Posterior cingulate gyrus (tissue), 11 donors: Measurements from ENCODE around the gene TRPT1.
"Not testable (repeated sequence)": the region's sequence is repeated elsewhere in the genome, so short reads cannot be mapped to it uniquely, and the experiment has no call there.

Experiments used
- DNase-seq, 10 donors: peaks; one replicate each; pipeline versions ENCODE4 v3.0.0 to v3.0.0-alpha.2; 2020 to 2021; ENCODE audit warnings: mixed read lengths in 3 of 10
- intact Hi-C: fragments of 100-400 bp; cut with DNase I; formaldehyde crosslinking; loops from one replicate; pipeline ENCODE4 v1.15.1; 2023

The TRPT1 gene

DNA sequence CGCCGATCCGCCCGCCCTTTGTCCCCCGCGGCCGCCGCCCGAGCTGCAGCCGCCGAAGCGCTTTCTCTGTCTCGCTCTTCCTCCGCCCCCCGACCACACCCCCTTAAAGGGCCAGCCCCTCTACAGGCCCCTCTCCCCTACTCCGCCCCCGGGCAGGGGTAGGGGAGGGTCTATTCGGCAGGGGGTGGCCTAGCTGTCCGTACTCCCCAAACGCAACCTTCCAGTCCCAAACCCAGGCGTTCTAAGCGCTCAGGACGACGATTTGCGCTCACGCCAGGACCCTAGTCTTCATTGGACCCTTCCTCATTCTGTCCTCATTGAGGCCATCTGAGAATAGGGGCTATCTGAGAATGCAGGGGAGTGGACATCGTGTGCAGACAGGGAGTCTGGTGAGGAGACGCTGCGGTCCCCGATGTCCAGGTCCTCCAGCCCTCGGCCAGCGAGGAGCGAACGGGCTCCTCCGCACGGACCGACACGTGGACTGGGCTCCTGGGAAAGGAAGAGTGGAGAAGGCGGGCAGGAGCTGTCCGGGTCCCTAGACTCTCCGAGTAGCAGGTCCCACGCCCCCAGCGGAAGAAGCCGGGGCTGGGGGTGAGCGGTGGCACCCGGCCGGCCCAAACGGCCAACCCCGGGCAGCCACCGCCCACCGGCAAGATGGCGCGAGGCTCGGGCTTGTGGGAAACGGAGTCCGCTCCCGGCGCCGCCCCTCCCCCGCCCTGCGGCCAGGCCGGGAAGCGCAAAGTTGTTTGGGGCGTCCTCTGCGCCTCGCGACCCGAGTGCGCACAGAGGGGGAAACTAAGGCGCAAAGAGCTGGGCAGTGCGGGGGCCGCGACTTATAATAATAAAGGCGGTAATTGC is 21.1 kb upstream of the TRPT1 start, which contains the start of gene PPP1R14B:
PPP1R14B (minus strand) TSS at position 73 of the 858 bp plus-strand sequence. CDS start 270 bp downstream, outside the sequence.
- intact Hi-C loops = no loop called here

DNA sequence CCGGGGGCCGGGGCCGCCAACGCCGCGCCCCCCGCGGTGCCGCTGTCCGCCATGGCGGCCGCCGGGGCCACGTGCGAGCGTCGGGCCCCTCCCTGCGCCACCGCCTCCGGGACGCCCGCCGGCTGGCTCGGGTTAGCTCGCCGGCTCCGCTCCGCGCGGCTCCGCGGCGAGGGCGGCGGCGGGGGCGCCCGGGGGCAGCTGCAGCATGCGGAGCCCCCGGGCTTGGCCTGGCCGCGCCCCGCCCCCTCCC is 20.6 kb upstream of the TRPT1 start:
- DNase-seq, intact Hi-C loops: not testable (repeated sequence)

More for the DNA sequence above, 21.1 kb upstream of the TRPT1 start, which contains the start of gene PPP1R14B:
- DNase-seq = peak; percentile 79 to 97 (median 88)

DNA sequence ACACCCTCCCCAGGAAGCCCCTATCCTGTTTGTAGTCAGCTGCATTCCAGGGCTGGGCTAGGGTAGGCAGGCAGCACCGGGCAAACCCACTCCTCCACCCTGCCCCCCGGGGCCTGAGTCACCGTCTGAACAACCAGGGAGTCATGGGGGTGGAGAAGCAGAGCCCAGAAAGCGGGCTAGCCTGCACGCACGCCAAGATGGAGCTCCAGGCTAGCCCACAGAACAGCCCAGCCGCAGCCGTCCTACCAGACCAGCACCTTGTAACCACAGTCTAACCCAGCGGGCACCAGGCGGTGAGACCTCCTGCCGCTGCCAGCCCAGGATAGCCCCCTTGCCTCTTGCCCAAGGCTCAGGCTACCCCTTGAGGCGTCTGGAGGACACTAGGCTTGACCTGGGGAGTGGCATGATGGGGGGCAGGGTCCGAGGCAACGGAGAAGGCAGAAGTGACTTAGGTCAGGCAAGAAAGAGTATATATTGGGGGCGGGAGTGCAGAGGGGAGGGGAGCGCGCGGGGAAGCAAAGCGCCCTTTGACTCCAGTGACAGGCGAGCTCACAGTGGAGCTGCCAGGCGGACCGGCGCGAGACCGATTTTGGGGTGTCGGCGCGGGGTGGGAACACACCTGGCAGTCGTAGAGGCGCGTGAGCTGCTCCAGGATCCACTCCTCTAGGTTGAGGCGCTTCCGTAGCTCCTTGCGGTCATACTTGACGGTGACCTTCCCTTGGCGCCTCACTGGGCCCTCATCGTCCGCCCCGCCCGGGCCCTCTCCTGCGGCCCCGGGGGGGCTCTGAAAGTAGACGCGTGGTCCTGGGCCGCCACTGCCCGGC is 20.0 kb upstream of the TRPT1 start:
- intact Hi-C loops = no loop called here
- peak in 2 of 10 donors; percentile 57 to 80 for DNase-seq

DNA sequence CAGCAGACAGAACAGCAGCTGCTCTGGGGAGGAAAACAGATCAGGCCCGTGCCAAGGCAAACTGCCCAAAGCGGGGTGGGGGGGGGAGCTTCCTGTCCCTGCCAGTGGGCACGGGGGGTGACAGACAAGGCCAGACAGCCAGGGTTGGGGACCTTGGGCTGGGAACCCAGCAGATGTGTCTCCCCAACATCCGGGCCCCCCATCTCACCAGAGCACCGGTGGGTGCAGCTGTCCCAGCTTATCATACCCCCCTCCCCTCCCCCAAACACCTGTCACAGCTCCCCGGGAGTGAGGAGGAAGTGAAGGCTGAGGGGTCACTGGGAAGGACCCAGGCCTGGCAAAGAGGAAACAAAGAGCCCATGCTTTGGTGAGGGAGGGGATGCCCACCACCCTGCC is 19.4 kb upstream of the TRPT1 start:
- intact Hi-C loops = no loop called here
- DNase-seq = peak in 3 of 10 donors; percentile 49 to 81 (median 52)

DNA sequence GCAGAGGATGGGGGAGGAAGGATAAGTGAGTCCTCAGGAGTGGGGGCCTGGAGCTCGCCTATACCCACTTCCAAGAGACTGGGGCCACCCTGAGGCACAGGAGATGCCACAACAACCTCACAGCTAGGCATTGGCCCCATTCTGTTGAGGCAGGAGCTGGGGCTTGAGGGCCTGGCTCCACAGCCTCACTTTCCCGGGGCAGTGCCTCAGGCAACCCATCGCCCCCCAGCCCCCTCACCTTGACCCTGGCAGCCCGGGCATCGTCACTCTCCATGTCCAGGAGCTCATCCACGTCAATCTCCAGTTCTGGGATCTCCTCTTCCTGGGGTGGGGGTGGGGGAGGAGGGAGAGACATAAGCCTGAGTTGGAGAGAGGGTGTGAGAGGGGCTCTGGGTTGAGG is 19.0 kb upstream of the TRPT1 start:
- intact Hi-C loops = no loop called here
- no peak for DNase-seq

DNA sequence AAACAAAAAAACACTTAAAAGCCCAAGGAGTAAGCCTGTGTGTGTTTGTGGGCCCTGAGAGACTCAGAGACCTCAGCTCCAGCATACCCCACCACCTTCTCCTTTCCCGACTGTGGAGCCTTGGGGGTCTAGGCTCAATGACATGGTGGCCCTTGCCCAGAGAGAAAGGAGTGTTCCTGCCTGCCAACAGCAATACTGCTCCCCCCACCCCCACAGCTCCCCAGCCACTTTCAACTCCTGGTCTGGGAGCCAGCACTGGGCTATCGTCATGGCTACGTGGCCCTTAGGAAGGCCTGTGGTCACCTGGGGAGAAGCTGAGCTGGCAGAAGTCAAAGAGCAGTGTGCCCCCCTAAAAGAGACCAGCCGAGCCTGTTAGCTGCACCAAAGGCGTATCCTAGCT is 18.1 kb upstream of the TRPT1 start:
- DNase-seq = no peak
- intact Hi-C loops = no loop called here

DNA sequence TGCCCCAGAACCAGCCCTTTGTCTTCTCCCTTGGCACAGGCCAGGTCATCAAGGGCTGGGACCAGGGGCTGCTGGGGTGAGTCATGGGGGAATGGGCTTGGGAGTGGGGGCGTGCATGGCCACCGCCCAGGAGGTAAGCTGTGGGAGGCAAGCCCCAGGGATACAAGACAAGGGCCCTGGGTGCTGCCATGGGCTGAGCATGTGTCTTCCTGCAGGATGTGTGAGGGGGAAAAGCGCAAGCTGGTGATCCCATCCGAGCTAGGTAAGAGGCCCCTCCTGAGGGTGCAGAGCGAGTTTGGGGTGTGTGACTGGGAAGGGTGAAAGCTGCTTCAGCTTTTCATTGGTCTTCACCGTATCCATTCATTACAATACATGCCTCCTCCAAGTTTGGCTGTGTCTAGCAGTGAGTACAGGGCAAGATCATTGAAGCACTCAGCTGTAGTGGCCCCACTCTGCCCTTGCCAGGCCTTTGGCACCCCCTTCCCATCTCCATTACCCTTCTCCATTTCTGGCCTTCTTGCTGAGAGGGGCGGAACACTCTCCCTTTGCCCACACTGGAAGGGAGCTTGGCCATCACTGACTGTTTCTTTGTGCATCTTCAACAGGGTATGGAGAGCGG is 17.4 kb upstream of the TRPT1 start:
- no peak for DNase-seq
- intact Hi-C loops = no loop called here

DNA sequence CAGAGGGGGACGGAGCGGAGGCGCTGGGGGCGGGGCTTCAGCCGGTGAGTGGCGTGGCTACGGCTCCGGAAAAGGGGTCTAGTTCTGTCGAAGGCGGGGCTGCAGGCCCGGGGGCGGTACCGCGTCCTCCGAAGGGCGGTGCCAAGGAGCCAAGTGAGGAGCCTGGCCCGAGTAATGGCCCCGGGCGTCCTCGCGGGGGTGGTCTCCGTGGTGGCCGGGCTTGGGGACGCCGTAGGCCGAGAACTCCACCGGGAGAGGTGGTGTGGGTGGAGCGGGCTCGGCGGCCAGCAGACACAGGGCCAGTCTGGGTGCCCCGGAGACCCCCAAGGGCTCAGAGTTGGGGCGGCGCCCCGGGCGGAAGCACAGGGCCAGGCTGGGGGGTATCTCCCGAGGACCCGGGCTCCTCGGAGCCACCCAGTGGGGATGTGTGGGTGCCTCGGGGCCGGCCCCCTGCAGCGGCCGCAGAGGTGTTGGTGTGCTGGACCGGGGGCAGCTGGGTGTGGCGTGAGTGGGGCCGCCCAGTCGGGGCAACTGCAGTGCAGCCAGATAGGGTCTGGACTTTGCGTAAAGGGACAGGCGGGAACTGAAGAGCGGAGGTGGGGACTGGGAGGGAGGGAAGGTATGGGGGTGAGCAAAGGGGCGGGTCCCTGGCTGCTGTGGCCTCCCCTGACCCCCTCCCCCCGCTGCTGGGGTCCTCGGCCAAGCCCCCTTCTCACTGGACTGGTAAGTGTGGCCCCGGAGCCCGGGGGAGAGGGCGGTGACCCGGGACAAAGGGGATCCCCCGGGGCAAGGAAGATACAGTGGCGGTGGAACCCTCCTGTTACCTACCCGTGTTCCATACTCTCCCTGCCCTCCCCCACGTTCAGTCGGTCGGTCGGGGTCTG is 15.7 kb upstream of the TRPT1 start:
- DNase-seq = peak in 5 of 10 donors; percentile 89 to 100 (median 100)
- intact Hi-C loops = no loop called here

DNA sequence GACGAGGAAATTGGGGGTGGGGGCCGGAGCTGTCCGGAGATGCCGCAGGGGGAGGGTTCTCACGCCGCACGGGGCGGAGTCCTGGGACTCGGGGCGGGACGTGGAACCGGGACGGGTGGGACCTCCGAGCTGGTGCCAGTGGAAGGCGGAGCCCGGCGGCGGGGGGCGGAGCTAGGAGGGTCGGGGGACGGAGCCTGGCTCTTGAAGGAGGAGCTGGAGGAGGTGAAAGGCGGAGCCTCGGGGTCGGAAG is 15.2 kb upstream of the TRPT1 start:
- peak in 6 of 10 donors; percentile 99 to 100 (median 100) for DNase-seq
- intact Hi-C loops = no loop called here

DNA sequence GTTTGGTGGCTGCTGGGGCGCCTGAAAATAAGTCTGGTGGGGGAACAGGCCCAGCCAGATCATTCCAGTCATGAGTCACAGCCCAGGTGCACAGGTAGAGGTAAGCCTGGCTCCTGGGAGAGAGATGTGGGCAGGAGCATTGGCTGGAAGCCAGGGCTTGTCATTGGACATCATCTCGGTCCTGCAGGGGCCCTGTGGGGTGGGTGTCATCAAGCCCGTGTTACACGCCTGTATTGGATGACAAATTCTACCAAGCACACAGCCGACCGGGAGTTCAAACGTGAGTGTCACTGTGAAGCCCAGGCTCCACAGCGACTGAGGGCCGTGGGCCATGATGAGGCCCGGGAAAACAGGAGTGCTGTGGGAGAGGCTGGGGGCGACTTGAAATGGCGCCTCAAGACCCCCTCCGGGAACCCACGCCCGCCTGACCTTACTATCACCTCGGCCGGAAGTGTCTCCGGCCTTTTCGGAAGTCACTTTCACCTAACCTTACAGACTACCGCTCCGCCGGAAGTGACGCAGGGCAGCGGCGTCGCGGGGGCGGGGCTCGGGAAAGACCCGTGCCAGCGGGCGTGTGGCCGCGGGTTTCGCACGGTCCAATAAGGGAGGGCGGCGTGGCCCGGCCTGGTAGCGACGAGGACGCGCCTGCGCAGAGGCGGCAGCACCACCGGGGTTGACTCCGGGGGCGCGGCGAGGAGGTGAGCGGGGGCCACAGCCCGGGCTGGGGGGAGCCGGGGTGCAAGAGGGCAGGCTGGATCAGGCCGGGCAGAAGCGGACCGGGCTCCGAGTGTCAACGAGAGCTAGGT is 14.7 kb upstream of the TRPT1 start, which contains the start of gene FKBP2:
FKBP2 (plus strand) TSS at position 661 of the 806 bp plus-strand sequence. CDS start 1,293 bp downstream, outside the sequence.
- DNase-seq = peak; percentile 91 to 100 (median 96)
- intact Hi-C loops = no loop called here

DNA sequence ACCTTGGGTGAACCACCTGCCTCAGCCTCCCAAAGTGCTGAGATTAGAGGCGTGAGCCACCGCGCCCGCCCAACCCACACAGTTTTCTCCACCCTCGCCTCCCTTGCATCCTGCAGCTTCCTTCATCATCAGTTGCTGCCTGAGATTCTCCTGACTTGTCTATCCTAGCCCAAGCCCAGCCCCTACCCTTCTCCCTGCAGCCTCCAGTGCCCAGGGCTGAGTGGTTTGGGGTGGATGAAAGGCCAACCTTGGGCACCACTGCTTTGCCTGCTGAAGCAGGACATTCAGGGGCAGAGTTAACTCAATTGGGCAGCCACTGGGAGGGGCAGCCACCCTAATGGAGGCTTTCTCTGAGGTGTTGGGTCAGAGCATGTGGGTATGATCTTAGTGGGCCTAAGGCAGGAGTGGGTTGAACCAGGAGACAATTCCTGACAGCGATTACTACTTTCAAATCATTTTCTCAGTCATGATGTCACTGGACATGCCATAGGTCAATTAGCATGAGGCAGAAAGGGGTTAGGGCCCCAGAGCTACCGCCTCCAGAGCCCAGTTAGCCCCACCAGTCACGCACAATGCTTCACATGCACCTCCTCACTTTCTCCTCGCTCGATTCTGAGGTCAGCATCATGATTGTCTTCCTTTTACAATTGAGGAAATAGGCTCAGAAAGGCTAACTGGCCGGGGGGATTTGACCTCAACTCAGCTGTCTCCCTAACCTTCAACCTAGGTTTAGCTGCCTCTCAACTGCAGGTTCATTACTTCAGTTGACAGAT is 13.9 kb upstream of the TRPT1 start:
- intact Hi-C loops = loop anchor here (10.0 kb wide), 1 partner anchor 55 kb away; the partner anchor contains the start of gene STIP1
- no peak for DNase-seq

DNA sequence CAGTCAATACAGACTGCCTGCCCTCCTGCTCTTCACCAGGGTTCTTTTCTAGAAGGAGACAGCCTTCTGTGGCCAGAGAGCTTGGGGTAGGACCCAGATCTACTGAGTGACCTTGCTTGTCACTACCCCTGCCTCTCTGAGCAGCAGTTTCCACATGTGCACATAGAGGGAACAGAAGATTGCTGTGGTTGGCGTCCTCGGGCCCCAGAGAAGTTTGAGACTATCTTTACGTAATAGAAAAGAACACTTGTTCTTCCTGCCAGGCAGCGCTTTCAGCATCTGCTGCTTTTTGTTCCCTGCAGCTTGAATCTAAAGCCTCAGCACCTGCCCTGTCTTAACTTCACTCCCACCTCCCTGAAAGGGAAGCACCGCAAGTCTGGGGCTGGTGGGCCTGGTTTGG is 13.0 kb upstream of the TRPT1 start:
- intact Hi-C loops = loop anchor here (10.0 kb wide), 1 partner anchor 54 kb away; the partner anchor contains the start of gene STIP1
- no peak for DNase-seq

DNA sequence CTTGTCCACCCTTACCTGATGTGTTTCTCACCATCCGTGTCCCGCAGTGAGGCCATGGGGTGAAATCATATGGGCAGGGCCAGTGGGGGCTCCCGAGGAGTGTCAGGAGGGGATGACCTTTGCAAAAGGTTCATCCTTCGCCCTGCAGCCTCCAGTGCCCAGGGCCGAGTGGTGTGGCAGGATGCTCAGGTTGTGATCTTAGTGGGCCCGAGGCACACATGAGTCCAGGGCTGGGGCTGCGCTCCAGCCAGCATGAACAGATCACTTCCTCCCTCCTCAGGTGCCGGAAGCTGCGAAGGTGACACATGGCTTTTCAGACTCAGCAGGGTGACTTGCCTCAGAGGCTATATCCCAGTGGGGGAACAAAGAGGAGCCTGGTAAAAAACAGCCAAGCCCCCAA is 12.1 kb upstream of the TRPT1 start:
- no peak for DNase-seq
- intact Hi-C loops = loop anchor here (10.0 kb wide), 1 partner anchor 53 kb away; the partner anchor contains the start of gene STIP1

DNA sequence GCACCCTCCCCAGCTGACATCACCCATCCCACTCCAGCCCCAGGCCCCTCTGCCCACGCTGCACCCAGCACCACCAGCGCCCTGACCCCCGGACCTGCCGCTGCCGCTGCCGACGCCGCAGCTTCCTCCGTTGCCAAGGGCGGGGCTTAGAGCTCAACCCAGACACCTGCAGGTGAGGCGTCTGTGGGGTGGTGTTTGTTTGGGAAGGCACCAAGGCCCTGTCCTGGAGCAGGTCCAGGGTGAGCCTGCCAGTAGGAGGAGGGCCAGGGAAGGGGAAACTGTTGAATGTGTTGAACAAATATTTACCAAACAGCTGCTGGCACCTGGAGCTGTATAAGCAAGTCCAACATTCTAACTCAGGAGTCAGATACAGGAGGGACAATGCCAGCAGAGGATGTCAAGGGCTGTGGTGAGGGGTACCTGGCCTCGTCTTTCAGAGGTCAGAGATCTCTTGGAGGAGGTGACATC is 11.5 kb upstream of the TRPT1 start:
- no peak for DNase-seq

DNA sequence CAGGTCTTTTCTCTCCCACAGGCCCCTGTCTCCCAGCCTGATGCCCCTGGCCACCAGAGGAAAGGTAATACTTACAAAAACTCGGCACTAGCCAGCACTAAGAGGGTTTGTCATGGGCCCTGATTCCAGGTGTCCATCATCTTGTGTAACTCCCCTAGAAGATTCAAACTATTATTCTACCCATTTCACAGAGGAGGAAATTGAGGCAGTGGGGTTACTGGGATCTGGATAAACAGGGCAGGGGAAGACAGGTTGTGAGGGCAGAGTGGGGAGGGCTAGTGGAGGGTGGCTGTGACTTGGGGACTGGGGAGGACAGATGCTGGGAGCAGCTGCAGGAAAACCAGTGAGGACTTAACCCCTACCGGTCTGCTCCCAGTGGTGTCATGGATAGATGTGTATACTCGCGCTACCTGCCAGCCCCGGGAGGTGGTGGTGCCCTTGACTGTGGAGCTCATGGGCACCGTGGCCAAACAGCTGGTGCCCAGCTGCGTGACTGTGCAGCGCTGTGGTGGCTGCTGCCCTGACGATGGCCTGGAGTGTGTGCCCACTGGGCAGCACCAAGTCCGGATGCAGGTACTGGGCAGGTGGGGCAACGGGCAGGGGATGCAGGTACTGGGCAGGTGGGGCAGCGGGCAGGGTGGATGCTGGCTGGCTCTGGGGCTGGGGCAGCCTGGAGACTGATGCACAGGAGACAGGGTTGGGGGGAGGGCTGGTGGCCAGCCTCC is 9.6 kb upstream of the TRPT1 start:
- no peak for DNase-seq
- intact Hi-C loops = loop anchor here (10.0 kb wide), 1 partner anchor 51 kb away; the partner anchor contains the start of gene STIP1

More for the DNA sequence above, 11.5 kb upstream of the TRPT1 start:
- intact Hi-C loops = loop anchor here (10.0 kb wide), 1 partner anchor 53 kb away; the partner anchor contains the start of gene STIP1

DNA sequence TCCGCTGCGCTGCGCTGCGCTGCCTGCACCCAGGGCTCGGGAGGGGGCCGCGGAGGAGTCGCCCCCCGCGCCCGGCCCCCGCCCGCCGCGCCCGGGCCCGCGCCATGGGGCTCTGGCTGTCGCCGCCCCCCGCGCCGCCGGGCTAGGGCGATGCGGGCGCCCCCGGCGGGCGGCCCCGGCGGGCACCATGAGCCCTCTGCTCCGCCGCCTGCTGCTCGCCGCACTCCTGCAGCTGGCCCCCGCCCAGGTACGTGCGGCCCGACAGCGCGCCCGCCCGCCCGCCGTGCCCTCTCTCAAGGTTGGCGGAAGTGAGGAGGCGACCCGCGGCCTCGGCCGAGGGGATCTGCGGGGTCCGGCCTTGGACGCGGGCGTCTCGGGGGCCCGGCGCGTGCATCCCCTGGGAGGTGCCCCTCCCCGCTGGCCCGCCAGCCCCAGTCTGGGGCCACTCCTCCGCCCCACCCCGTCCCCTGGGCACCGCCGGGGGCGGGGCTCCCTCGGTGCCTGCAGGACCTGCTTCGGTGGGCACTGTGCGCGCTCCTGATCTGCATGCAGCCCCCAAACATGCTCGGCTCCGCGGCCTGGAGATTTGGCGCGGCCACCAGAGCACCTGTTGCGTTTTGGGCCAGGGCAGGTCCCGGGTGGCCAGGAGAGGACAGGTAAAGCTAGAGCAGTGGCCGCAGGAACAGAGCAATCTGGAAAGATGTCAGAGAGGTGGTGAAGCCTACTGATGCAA is 8.8 kb upstream of the TRPT1 start:
- peak in 2 of 10 donors; percentile 45 to 90 for DNase-seq
- intact Hi-C loops = loop anchor here (10.0 kb wide), 1 partner anchor 50 kb away; the partner anchor contains the start of gene STIP1
